ENCODE results near the gene MFAP2. TPM values are rescaled to one million over a fixed set of nuclear protein-coding genes. Genes with fewer than 3 reads are reported as not detected.
A peak's percentile ranks its signal among the peaks of the same experiment; 100 is the strongest.
"Not testable (repeated sequence)": the region's sequence is repeated elsewhere in the genome, so short reads cannot be mapped to it uniquely, and the experiment has no call there.

Gene MFAP2
- total and polyA plus RNA-seq, 11 donors, result 1.2 to 13.0 (median 2.3) TPM

- Histone ChIP-seq H3K27me3 (no peaks in the 10 kb centered on the region), H3K27ac (peak overlapping the region in 1 of 12 donors; percentile 22), H3K9me3 (no peaks in the 10 kb centered on the region), H3K4me3 (no peak overlapping the region), H3K4me1 (peaks cover 0 to 18% (median 10%) of the 10 kb centered on the region in 12 donors), H3K36me3 (peaks cover 0 to 32% (median 10%) of the 10 kb centered on the region in 9 donors)
- no peak for TF ChIP-seq CTCF (IDR thresholded peaks at IDR 0.05)
- DNase-seq (no peak), ATAC-seq (no peak)
- 95 to 98% (median 97%) methylated on average over 18 to 21 of the region's 21 CpGs for WGBS, 4 donors
- intact Hi-C loops (cut with DNase I), result loop anchor here in 2 of 10 donors (5.0 to 10.0 kb wide), 2 partner anchors 44 to 47 kb away; partner anchors contain the start of gene ATP13A2 (in 2 of the 2)
Measured at GRCh38 chr1:16967962-16968361, 12.5 kb downstream of the MFAP2 start.

GRCh38 chr1:16967095-16967575 lies 13.3 kb downstream of the MFAP2 start:
- DNase-seq (peak; percentile 68 to 84 (median 77)), ATAC-seq (peak; percentile 44 to 83 (median 69))
- H3K27me3 ChIP-seq, result no peaks in the 10 kb centered on the region
- H3K4me1 ChIP-seq, result peaks cover 0 to 18% (median 10%) of the 10 kb centered on the region in 12 donors
- intact Hi-C loops (cut with DNase I), result loop anchor here in 2 of 10 donors (5.0 to 10.0 kb wide), 2 partner anchors 45 to 48 kb away; partner anchors contain the start of gene ATP13A2 (in 2 of the 2)
- no peaks in the 10 kb centered on the region for H3K9me3 ChIP-seq
- peak overlapping the region in 5 of 12 donors; percentile 2 to 34 (median 22) for H3K27ac ChIP-seq
- no peak for TF ChIP-seq CTCF (IDR thresholded peaks at IDR 0.05)
- no peak for TF ChIP-seq POLR2A (IDR thresholded peaks at IDR 0.05)
- WGBS, 4 donors, result 15 to 31% (median 25%) methylated on average over 7 of the region's 7 CpGs
- no peak overlapping the region for H3K4me3 ChIP-seq
- peaks cover 0 to 32% (median 10%) of the 10 kb centered on the region in 9 donors for H3K36me3 ChIP-seq

- intact Hi-C loops (cut with DNase I), result loop anchor here in 2 of 10 donors (5.0 to 10.0 kb wide), 2 partner anchors 46 to 49 kb away; partner anchors contain the start of gene ATP13A2 (in 2 of the 2)
- DNase-seq, result no peak
- no peak for ATAC-seq
- Histone ChIP-seq H3K27ac (no peak overlapping the region), H3K27me3 (no peaks in the 10 kb centered on the region), H3K4me3 (no peak overlapping the region), H3K4me1 (peaks cover 0 to 22% (median 12%) of the 10 kb centered on the region in 12 donors), H3K9me3 (no peaks in the 10 kb centered on the region), H3K36me3 (peaks cover 0 to 32% (median 10%) of the 10 kb centered on the region in 9 donors)
- no peak for TF ChIP-seq POLR2A (IDR thresholded peaks at IDR 0.05)
- no peak for TF ChIP-seq CTCF (IDR thresholded peaks at IDR 0.05)
- WGBS, 4 donors, result 97 to 98% (median 97%) methylated on average over 21 to 22 of the region's 22 CpGs
Measured at GRCh38 chr1:16966282-16966681, 14.1 kb downstream of the MFAP2 start.

- peaks cover 0 to 26% (median 12%) of the 10 kb centered on the region in 12 donors for H3K4me1 ChIP-seq
- no peaks in the 10 kb centered on the region for H3K9me3 ChIP-seq
- no peaks in the 10 kb centered on the region for H3K27me3 ChIP-seq
- ATAC-seq (no peak), DNase-seq (no peak)
- H3K27ac ChIP-seq, result no peak overlapping the region
- 88 to 95% (median 92%) methylated on average over 13 of the region's 13 CpGs for WGBS, 4 donors
- intact Hi-C loops (cut with DNase I), result loop anchor here in 2 of 10 donors (5.0 to 10.0 kb wide), 2 partner anchors 47 to 49 kb away; partner anchors contain the start of gene ATP13A2 (in 2 of the 2)
- no peak overlapping the region for H3K4me3 ChIP-seq
- H3K36me3 ChIP-seq, result peaks cover 0 to 29% (median 10%) of the 10 kb centered on the region in 9 donors
- TF ChIP-seq CTCF (IDR thresholded peaks at IDR 0.05) (no peak), POLR2A (IDR thresholded peaks at IDR 0.05) (no peak)
Measured at GRCh38 chr1:16965486-16966067, 14.8 kb downstream of the MFAP2 start.

GRCh38 chr1:16964169-16964568 lies 16.3 kb downstream of the MFAP2 start:
- not testable (repeated sequence) for H3K27me3 ChIP-seq, ATAC-seq

More at GRCh38 chr1:16964169-16964568, 16.3 kb downstream of the MFAP2 start:
- WGBS, 4 donors, result 93 to 100% (median 97%) methylated on average over 4 of the region's 4 CpGs
- not testable (repeated sequence) for H3K9me3 ChIP-seq, H3K4me3 ChIP-seq, H3K27ac ChIP-seq, DNase-seq
- peaks cover 0 to 30% (median 15%) of the 10 kb centered on the region in 12 donors for H3K4me1 ChIP-seq
- intact Hi-C loops (cut with DNase I), result loop anchor here in 2 of 10 donors (5.0 to 10.0 kb wide), 2 partner anchors 48 to 51 kb away; partner anchors contain the start of gene ATP13A2 (in 2 of the 2)
- H3K36me3 ChIP-seq, result peaks cover 0 to 27% (median 10%) of the 10 kb centered on the region in 9 donors

Data from heart left ventricle (tissue), 16 donors.